ENCODE measurements around the gene ZFP42. TPM values are rescaled to one million over a fixed set of nuclear protein-coding genes. Genes with fewer than 3 reads are reported as not detected.
"Not testable (repeated sequence)": the region's sequence is repeated elsewhere in the genome, so short reads cannot be mapped to it uniquely, and the experiment has no call there.

The ZFP42 gene
- total RNA-seq, 1 donor from 2014 or later, result 0.34 TPM

DNA sequence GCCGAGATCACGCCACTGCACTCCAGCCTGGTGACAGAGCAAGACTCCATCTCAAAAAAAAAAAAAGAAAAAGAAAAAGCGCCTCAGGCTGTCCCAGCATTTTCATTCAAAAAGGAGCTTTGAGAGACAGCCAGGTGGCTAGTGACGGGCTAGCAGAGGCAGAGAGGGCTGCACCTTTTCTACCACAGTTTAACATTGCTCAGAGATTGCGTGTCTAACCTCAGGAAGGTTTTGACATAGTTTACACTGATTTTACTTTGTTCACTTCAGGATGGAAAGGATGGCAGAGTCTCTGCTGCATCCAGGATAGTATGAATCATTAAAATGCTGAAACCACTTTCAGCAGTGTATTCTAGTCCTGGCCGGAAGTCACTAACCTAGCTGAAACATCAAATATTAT lies 28.1 kb downstream of the ZFP42 start:
- DNase-seq, result no peak

DNA sequence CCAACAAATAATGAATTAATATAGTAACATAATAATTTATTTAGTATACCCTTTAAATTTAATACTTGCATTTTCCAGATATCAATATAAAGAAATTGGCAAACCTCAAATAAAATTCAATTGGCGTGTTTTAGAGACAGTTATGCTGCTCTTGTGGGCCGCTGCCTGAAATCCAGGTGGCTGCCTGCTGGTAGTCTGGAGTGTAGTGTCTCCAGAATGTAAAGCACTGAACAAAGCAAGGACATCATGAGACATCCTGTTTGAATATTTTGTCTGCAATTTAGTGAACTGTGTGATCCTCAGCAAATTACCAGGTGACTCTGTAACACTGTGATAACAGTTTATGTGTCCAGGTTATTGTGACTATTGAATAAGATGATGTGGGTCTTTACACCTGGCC lies 29.9 kb downstream of the ZFP42 start:
- no peak for DNase-seq

DNA sequence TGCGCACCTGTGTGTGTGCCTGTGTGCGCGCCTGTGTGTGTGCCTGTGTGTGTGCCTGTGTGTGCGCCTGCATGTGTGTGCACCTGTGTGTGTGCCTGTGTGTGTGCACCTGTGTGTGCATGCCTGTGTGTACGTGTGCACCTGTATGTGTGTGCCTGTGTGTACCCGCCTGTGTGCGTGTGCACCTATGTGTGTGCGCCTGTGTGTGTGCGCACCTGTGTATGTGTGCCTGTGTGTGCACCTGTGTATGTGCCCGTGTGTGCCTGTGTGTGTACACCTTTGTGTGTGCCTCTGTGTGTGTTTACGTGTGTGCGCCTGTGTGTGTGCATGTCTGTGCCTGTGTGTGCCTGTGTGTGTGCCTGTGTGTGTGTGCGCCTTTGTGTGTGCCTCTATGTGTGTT lies 33.5 kb downstream of the ZFP42 start:
- DNase-seq, result no peak

DNA sequence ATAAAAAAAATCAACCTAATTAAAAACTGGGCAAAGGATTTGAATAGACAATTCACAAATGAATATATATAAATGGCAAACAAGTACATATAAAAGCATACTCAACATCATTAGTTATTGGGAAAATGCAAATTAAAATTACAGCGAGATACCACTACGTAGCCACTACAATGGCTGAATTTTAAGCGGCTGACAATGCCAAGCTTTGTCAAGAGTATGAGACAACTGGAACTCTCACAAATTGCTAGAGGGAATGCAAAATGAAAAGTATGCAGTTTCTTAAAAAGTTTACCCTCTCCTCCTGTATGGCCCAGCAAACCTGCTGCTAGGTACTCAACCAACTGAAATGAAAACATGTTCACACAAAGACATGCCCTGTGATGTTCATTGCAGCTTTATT lies 34.8 kb downstream of the ZFP42 start:
- no peak for DNase-seq

DNA sequence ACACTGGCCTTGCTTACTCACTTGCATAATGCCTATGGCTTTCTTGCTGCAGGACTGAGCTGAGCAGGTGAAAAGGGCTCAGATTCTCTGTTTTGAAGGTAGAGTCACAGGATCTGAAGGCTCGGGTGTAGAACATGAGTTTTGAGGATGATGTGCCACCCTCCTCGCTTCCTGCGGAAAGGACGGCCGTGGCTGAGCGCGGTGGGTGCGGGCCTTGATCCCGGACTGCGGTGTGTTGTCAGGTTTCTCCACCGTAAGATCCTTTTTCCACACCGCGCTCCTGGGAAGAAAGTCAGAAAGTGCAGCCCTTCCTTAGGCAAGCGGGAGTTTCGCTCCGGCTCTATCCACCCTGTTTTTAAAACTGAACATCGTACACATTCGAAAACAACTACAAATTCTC lies 36.2 kb downstream of the ZFP42 start:
- no peak for DNase-seq

DNA sequence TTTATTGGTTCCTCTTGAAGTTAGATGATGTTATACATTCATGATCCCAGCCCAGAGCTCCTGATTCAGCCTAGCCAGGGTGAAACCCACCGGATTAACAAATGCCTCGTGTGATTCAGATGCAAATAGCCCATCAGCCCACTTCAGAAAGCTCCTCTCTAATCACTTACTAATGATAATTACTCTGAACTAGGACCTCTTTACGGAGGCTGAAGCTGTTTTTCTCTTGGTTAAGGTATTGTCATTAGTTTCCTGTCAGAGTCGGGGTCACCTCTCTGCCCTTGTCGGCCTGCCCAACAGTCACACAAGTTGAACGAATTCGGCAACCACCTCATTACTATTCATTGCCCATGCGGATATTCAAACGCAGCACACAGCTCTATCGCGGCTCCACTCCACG lies 36.6 kb downstream of the ZFP42 start:
- DNase-seq, result no peak

DNA sequence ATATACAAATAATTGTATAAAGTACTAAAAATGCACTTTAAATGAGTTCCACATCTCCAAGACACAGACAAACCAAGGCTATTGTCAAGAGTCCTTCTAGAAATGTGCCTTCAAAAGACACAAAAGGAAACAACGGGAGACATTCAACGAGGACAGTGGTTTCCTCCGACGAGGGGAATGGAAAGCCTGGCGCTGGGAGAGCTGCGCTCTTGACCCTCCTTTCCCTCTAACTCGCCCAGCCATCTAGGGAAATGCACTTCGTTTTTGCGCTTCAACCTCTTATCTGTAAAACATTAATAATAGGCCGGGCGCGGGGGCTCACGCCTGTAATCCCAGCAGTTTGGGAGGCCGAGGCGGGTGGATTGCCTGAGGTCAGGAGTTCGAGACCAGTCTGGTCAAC lies 37.0 kb downstream of the ZFP42 start:
- no peak for DNase-seq

DNA sequence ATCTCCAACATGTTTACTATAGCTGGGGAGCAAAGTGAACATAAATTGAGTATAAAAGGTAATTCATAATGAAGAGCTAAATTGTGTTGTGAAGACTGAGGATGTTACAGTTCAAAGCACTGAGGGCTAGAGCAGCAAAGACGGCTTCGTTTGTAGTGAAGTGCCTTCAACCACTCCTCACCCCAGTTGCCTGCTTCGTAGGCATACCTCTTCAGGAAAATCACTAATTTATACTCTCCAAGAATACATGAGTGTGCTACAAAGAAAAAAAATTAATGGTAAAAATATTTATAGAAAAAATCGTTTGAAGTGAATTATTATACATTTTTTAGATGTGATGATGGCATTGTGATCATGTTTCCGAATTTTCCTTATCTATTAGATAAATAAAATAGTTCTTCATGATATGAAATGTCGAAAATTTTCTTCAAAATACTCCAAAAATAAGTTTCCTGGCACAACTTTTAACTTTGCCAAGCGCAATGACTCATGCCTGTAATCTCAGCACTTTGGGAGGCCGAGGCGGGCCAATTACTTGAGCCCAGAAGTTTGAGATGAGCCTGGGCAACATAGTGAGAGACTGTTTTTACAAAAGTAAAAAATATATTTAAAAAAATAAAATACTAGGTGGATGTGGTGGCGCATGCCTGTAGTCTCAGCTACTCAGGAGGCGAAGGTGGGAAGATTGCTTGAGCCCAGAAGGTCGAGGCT lies 41.6 kb downstream of the ZFP42 start:
- DNase-seq, result no peak

DNA sequence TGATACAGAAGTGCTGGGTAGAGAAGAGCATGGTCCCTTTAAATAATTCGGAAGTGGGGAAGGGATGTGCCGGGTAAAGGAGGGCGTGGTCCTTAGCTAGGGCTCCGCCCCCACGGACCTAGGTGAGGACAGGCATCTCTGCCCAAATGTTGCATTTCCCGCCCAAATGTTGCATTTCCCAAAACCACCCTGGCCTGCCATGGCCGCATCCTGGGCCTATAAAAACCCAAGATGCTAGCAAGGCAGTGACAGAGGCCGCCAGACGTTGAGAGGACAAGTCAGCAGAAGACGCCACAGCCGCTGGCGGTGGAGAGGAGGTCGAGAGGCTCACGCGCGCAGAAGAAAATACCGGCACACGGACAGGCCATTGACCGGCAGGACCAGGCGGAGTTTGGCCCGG lies 46.1 kb downstream of the ZFP42 start:
- DNase-seq, result no peak

DNA sequence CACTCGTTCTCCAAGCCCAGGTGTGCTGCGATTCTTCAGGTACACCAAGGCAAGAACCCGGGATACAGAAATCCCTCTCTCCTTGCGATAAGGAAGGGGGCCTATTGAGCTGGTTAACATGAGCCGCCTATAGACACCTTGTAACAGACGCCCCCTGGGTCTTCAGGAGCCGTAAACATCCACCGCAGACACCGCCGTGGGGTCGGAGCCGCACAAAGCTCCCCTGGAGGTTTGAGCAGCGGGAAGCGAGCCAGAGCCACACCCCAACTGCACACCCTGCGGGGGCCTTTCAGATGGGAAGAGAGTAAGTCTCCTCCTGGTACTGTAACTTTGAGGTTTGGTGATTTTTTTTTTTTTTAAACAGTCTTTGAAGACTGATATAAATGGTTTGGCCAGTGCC lies 46.6 kb downstream of the ZFP42 start:
- DNase-seq, result no peak

DNA sequence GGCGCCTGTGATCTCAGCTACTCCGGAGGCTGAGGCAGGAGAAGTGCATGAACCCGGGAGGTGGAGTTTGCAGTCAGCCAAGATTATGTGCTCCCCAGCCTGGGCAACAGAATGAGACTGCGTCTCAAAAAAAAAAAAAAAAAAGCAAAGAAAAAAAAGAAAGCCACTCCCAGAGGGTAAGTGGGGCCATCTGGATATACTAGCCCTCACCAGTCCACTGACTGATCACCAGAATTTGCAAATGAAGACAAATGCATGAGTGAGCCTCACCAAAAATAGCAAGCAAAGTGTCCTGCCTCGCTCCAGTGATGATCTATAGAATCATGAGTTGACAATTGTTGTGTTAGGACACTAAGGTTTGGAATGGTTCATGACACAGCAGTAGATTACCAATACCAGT lies 47.6 kb downstream of the ZFP42 start:
- no peak for DNase-seq

DNA sequence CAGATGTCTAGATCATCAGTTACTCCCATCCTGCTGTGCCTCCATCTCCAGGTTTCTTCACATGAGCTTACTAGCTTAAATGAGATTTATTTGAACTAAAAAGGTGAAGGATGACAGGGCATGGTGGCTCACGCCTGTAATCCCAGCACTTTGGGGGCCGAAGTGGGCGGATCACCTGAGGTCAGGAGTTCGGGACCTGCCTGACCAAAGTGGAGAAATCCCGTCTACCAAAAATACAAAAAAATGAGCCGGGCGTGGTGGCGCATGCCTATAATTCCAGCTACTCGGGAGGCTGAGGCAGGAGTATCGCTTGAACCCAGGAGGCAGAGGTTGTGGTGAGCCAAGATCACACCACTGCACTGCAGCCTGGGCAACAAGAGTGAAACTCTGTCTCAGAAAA lies 49.9 kb downstream of the ZFP42 start:
- DNase-seq, result not testable (repeated sequence)

DNA sequence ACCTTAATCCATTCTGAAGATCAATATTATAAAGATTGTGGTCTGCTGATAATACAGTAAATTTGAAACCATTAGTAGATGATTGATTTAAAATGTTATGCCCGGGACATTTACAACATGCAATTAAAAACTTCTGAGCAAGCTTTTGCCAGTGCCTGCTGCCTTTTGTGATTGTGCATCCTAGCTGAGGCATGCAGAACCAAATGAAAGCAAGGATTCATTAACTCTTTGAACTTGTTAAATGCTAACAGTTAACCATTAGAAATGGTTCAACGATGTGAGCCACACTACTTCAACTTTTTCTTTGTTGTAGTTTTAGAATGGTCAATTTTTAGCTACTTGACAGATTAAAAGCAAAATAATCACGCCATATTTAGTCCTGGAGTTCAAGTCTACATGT lies 51.1 kb downstream of the ZFP42 start:
- no peak for DNase-seq

DNA sequence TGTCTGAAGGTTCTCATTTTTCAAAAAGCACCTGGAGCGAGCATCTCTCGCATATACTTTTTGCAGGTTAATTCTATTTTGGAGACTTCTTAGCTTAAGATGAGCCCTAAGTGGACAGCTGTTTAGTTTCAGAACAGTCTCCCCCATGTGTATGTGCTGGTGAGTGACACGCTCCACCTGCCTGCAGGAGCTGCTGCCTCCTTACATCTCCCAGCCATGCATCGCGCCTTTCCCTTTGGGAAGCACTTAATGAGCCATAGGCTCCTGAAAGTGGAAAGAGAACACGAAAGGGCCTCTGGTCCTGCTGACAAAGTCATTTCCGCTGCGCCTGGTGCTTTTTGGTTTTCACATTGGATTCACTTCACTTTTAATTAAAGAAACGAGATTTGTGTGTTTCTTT lies 57.7 kb downstream of the ZFP42 start:
- no peak for DNase-seq

Other genes starting within 250 kb of the ZFP42 start
- 1.4 TPM in 1 of 2 replicates, not detected in the other for gene TRIML2, start 113.8 kb downstream of the ZFP42 start, total RNA-seq
- gene TRIML1, start 143.7 kb downstream of the ZFP42 start, total RNA-seq, result not detected in 2 replicates

Data from dermis blood vessel endothelial cell (primary cell).